Activated T-helper 1 cell treated with Interleukin-2 at 50 U/mL for 16 hours (primary cell): ENCODE measurements around the gene PPP1R16B.
A peak's percentile ranks its signal among the peaks of the same experiment; 100 is the strongest.
"Not testable (repeated sequence)": the region's sequence is repeated elsewhere in the genome, so short reads cannot be mapped to it uniquely, and the experiment has no call there.

ENCODE experiments used
- DNase-seq: peaks from one replicate; pipeline ENCODE4 v3.0.0-alpha.2; 2020; ENCODE audit warnings: low read depth

The PPP1R16B gene

DNA sequence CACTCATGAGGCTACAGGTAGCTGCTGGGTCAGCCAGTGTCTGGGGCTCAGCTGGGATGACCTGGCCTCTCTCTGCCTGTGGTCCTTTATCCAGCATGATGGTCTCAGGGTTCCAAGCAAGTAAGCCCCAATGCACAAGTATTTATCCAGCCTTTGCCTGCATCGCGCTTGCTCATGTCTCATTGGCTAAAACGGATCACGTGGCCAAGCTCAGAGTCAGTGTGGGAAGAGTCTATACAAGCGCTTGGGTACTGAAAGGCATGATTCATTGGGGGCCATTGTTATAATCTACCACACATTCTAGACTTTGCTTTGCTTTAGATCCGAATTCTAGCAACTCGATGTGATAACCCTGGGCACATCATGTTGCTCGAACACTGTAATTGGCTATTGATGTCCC is 48.3 kb downstream of the PPP1R16B start:
- no peak for DNase-seq

DNA sequence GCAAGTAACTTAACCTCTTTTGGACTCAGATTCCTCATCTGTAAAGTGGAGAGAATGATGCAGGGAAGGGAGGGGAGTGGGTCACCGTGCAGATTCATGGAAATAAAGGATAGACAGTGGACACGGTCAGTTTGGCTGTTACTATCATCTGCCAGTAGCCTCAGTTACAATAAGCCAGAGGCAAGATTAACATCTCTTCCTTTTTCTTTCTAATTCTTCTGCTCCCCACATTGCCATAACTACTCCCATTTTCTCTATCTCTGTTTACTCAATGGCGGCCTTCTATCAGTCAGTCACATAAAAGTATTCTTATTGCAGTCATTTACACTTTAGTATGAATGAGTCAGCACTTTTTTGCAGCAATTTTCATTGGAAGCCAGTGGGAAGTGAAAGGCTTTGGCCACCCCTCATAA is 49.2 kb downstream of the PPP1R16B start:
- DNase-seq: no peak

DNA sequence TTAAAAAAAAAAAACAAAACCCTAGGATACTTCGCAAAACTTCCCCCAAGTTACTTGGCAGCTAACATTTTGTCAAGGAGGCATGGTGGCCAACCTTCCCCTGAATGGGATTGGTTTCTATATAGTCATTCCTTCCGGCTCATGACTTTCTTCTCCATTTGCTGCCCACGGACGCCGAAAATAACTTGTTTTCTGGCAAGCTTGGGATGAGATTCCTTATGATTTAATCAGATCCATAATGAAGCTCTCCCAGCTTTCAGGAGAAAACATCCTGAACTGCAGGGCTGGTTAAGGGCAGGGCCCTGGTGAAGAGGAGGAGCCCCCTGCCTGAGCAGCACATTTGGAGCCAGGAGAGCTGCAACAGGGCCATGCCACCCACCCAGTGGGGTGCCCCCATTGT is 49.9 kb downstream of the PPP1R16B start:
- DNase-seq: no peak

DNA sequence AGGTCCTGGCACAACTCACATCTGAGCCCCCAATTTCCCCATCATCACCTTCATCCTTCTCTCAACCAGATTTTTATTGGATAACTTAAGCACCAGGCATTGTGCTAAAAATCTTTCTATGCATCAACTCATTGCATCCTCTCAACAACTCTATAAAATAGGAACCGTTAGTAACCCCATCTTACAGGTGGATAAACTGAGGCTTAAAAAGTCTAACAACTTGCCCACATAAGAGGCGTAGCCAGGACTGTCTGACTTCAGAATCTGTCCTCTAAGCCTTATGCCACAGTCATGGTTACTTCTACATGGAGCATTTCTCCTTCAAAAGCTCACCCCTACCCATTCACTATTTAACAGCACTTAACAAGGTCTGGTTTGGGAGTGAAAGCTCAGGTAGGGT is 51.1 kb downstream of the PPP1R16B start:
- no peak for DNase-seq

DNA sequence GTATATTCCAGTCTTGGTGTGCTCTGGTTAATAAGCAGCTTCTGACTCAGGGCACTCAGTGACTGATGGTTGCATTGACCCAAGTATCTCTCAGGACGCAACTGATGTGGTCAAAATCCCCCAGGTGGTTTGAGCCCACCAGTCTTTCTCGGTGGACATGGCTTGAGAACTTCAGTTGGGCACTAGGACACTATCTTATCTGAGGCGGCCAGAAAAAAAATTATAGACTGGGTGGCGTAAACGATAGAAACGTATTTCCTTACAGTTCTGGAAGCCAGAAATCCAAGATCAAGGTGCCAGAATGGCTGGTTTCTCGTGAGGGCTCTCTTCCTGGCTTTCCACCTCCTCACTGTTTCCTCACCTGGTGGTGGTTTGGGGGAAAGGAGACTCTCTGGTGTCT is 52.2 kb downstream of the PPP1R16B start:
- no peak for DNase-seq

DNA sequence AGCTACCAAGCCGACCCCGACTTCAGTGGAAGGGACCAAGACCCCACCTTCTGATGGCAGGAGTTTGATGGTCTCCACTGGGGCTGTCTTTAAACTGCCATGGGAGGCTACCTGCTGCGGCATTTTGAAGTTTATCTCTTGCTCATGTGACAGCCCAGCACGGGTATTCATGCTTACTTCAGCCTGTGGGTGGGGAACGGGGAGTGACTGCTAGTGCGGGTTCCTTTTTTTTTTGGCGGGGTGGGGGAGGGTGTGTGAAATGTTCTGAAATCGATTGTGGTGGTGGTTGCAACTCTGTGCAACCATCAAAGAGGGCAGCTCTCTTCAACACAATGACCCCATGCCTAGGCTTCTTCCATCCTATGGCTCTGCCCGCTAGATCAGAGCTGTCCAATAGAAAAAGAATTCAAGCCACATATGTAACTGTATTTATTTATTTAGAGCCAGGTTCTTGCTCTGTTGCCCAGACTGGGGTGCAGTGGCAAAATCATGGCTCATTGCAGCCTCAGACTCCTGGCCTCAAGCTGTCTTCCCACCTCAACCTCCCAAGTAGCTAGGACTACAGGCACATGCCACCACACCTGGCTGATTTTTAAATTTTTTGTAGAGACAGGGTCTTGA is 53.7 kb downstream of the PPP1R16B start:
- no peak for DNase-seq

DNA sequence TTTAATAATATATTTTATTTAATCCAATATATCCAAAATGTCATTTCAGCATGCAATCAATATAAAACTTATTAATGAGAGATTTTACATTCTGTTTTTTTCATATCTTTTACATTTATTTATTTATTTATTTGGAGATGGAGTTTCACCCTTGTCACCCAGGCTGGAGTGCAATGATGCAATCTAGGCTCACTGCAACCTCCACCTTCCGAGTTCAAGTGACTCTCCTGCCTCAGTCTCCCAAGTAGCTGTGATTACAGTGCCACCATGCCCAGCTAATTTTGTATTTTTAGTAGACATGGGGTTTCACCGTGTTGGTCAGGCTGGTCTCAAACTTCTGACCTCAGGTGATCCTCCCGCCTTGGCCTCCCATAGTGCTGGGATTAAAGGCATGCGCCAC is 54.4 kb downstream of the PPP1R16B start:
- DNase-seq: not testable (repeated sequence)

DNA sequence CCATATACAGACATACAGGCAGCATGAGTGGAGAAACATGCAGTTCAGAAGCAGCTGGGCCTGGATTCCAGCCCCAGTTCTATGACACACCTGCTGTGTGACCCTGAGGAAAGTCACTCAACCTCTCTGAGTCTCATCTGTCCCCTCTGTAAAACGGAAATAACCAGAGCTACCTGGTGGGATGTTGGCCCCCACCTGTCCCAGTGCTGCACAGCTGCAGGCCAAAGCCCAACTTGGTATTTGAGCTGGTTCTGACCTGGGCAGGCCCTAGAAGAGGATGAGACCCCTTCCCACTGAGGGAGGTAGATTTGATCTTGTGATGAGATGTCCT is 55.5 kb downstream of the PPP1R16B start:
- no peak for DNase-seq

DNA sequence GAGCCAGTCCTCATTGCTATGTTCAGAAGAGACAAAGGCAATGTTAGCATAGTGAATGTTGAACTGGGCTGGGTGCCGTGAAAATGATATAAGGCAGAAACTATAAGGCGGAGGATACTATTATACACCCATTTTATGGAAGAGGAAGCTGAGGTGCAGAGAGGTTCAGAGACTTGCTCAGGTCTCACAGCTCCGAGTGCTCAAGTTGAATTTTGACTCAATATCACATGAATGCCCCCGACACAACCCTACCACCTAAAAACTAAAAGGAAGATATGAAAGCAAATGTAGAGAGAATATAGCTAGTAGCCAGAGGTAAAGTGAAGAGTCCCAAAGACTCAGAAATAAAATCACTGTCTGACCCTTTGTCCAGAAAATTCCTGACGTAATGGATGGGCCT is 56.7 kb downstream of the PPP1R16B start:
- DNase-seq: no peak

DNA sequence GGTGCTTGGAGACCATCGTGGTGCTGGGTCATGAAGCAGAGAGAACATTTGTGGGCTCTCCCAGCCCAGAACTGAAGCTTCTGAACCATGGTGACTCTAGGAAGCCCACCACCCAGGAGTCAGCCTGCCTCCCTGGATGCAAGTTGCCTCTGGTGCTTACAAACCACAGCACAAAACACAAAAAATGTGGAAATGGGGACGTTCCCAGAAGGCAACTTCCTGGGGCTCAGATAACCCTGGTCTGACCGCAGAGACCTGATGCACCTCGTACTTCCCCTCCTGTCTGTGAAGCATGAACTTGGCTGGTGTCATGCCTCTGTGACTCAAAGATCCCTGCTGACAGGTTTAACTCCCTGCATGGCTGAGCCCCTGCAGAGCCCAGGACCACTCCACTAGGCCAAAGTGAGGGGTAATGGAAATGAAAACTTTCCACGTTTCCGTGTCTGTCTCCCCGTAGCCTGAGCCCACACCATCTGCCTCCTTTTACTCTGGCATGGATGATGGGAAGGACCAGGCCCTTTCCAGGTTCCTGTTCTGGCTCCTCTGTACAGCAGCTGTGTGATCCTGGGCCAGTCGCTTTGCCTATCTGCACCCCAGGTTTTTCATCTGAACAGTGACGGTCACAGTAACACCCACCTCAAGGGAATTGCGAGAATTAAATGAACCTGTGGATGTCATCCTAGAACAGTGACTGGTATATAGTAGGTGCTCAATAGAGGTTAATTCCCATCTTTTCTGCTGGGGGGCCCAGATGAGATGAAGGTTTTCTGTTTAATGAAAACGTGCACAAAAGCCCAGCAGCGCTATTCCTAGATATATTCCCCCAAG is 57.7 kb downstream of the PPP1R16B start:
- peak; percentile 28 for DNase-seq

DNA sequence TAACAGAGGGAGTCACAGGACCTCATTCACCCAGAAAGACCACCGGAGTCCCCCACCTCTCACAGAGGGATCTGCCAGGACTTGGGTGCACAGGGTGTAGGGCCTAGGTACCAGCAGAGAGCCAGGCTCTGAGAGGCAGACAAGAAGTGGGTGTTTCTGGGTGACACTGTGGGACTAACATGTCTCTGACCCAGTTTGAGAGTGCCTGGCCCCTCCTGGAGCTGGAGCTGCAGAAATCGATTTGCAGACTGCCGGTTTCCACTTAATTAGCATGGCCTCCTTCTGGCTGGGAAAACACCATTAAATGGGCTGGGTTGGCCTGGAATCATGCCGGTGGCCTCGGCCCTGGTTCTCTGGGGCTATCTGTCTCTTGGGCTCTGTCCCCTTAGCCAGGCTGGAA is 59.2 kb downstream of the PPP1R16B start:
- no peak for DNase-seq

DNA sequence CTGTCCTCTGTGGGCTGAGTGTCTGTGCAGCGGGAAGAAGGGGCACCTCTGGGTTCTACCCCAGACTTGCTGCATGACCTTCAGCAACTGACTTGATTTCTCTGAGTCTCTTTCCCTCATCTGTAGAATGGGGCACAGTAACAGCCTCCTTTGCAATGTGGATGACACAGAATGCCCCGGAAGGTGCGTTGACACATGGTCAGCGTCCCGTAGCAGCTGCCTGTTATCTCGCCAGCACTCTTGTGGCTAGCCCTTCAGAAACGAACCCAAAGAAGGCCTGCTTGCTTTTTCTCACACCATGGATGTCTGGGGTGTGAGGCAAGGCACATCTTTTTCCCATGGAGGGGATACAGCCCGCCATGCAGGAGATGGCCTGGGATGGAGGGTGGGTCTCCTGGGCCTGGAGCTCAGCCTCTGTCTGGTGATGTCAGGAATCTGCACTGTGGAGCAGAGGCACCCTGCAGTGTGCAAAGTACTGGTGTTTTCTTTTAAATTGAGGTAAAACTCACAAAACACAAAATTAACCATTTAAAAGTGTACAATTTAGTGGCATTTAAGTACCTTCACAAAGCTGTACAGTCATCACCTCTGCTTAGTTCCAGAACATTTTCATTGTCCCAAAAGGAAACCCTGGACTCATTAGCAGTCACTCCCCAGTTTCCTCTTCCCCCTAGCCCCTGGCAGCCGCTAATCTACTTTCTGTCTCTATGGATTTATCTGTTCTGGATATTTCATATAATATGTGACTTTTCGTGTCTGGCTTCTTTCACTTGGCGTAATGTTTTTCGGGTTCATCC is 61.0 kb downstream of the PPP1R16B start:
- DNase-seq: no peak

DNA sequence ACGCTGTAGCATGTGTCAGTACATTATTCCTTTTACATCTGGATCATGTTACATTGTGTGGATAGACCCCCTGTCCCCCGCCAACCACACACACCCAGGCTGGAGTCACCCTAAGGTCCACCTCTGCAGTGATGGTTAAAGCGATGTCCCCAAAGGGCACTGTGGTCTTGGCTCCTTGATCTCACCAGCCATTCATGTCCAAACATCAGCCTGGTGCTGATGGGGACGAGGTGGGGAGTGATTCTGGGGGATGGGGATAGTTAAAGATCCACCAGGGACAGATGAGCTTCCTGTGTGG is 61.5 kb downstream of the PPP1R16B start:
- DNase-seq: no peak

DNA sequence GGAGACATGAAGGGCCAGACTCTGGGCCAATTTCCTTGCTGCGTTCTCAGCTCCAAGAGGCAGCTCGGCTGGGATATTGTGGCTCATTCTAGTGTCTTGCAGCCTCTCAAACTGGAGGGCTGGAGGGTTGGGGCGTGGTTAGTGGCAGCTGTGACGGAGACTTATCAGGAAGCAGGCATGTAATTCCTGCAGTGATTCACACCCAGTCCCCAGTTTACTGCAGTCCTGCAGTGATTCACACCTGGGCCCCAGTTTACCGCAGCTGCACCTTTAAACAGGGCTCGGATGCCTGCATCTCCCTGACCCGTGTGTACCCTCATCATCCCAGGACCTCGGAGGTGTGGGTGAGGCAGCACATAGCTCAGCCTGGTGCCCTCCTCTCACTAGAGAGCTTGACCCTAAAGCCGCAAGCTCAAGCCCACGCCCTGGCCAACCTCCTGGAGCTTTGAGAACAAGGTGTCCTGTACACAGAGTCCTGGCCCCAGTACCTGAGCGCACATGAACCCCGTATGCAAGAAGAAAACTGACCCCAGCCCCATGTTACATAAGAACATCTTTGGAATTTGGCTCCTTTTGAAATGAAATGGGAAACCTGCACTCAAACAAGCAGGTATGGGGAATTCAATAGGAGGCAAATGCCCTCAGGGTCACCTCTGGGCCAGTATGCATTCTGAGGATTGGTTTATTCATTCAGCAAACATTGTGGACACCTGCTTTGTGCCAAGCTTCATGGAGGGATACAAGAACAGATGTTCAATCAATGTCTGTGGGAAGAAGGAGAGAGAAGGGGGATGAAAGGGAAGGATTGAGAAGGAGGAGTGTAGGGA is 65.4 kb downstream of the PPP1R16B start:
- DNase-seq: peak; percentile 18

DNA sequence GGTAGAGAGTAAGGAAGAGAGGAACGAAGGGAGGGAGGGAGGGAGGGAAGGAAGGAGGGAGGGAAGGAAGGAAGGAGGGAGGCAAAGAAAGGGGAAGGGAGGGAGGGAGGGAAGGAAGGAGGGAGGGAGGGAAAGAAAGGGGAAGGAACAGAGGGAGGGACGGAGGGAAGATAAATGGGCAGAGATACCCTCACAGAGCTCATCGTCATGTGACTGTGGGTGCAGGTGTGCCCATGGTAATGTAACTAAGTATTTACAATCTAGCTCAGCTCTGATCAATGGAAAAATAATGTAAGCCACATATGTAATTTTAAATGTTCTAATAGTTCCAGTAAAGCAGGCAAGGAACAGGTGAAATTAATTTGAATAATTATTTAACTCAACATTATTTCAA is 66.1 kb downstream of the PPP1R16B start:
- no peak for DNase-seq

DNA sequence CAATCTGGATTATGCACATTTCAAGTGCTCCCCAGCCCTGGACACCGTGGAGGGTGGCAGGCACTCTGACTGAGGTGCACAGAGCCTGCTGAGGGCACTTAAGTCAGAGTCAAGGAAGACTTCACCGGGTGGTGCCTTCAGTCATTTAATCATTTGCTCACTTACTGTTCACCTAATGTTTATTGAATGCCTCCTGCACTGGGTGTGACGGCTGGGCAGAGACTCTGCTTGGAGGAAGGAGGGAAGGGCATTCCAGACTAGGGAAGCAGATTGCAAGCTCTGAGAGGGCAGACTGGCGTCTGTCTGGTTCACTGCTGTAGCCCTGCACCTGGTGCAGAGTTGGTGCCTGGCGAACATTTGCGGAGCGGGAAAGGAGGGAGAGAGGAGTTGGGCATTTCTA is 66.5 kb downstream of the PPP1R16B start:
- DNase-seq: no peak

DNA sequence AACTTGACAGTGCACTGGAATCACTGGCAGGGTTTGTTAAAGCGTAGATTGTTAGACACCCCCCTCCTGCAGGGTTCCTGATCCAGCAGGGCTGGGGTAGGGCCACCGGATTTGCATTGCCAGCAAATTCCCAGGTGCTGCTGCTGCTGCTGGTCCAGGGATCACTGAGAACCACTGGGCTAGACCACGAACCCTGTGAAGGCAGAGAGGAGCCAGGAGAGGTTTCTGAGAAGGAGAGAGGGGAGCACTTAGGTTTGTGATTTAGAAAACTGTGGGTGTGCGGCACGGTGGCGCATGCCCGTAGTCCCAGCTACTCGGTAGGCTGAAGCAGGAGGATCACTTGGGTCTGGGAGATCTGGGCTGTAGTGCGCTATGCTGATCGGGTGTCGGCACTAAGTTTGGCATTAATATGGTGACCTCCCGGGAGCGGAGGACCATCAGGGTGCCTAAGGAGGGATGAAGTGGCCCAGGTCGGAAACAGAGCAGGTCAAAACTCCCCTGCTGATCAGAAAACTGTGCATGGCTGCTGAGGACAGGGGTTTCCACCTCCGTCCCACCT is 67.1 kb downstream of the PPP1R16B start:
- DNase-seq: no peak

DNA sequence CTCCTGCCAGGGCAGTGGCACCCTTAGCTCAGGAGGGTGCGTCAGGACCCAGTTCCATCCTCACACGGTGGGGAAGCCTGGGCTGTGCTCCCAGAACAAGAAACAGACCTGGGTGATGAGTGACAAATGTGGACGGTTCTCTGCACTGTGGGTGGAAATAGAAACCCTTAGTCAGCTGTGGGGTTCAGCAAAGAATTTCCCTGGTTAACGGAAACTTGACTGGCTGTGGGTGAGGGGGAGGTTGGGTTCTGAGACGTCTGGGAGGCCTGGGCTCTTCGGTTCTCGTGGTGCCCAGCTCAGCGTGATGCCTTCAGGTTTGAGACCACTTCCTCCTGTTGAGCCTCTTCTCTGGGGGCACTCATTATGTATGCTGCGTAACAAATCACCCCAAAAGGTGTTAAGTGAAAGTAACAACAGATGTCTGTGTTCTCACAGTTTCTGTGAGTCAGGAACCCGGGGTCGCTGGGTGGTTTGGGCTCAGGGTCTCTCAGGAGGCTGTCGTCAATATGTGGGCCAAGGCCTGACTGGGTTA is 67.6 kb downstream of the PPP1R16B start:
- peak; percentile 54 for DNase-seq

DNA sequence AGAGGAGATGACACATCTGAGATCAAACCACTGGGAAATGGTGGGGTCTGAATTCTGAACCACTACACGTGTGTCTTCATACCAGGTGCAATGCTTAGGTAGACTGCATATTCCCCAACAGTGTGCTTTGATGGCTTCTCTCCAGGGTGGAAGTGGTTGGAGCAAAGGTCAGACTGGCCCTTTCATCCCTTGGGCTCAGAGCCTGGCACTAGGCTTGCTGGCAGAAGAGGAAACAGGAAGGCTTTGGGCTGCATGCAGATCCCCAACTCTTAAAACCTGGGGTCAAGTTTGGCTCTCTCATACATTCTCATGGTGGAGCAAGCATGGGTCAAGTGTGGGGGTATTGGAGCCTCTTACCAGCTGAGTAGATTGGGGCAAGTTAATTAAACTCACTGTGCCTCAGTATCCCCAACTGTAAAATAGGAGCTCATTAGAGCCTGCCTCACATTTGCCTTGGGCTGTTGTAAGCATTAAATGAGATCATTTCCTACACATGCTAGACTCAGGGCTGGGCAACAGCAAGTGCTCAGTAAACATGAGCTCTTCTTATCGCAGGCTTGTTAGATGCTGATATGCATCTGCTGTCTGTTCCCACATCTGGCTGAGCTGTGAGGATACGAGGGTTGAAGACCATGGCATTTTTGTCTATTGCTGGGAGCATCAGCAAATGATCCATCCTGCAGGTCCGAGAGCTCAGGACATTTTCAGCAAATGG is 69.1 kb downstream of the PPP1R16B start:
- DNase-seq: no peak

DNA sequence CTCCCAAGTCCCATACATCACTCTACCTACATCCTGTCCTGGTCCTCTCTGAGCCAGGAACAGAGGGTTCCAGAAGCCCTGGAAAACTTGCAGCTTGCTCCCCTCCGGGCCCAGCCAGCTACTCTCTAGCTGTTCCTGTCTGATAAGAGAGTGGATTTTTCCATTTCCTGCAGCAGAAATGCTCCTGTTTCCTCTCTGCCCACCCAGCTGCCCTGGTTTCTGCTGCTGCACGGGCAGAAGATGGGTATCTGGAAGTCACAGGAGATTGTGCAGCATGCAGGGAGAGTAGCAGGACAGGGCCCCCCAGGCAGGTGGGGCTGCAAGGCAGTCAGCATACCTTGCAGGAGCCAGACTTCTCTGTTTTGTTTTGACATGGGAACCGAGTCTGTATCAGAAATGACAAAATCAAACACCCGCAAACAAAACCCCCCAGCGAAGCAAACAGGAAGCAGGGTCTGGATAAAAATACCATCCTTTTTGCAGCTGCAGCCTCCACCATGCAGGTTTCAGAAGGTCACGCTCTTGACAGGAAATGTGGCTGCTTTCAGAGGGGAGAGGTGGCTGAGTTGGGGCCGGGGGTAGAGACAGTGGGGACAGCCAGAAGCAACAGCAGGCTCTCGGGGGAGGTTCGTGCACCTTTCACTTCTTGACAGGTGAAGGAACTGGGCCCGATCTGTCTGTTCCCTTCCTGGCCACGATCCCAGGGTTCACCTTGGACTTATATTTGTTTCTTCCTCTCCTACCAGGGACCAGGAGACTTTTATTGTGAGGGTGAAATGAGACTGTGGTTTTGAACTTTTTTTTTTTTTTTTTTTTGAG is 69.9 kb downstream of the PPP1R16B start:
- DNase-seq: peak; percentile 46
